Measurements from ENCODE around the gene ABCC8. TPM values are rescaled to one million over a fixed set of nuclear protein-coding genes. Genes with fewer than 3 reads are reported as not detected.

ABCC8 gene
- total RNA-seq, 1 experiment from 2014 or later, result 2.4 TPM

DNA sequence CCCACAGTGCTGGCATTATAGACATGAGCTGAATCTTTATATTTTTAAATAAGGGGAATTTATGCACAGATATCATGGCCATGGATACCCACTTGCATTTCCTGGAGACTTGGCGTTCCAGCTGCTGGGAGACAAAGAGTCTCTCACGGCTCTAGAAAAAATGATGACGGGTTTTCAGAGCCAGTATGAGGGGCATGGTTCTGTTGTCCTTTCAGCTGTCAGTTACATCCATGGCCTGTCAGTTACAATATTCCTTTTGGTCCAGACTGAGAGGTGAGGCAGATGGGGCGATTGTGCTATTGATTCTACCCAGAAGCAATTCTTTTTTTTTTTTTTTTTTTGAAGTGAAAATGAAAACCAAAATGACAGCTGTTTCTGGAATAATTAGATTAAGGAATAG, 37.8 kb upstream of the ABCC8 start:
- Histone ChIP-seq H3K56ac (ENCODE audit: insufficient read length, low read depth, low read length) (no peak overlapping the region), H3K27me3 (ENCODE audit: insufficient read depth, low read length) (no peaks in the 10 kb centered on the region; the same call in 1 of the 2 replicates), H4K20me1 (ENCODE audit: control insufficient read depth, insufficient read depth, insufficient read length) (no peaks in the 10 kb centered on the region), H2BK15ac (ENCODE audit: low read depth, low read length) (no peak overlapping the region), H2BK5ac (ENCODE audit: insufficient read length, low read length) (no peak overlapping the region), H3T11ph (ENCODE audit: low read length) (no peak overlapping the region), H4K91ac (ENCODE audit: insufficient read length, low read depth, low read length) (no peak overlapping the region), H3K18ac (ENCODE audit: insufficient read length, low read depth, low read length) (no peak overlapping the region), H3K23me2 (ENCODE audit: insufficient read length, low read depth, low read length, poor library complexity, severe bottlenecking) (no peaks in the 10 kb centered on the region), H4K8ac (replicated peaks; ENCODE audit: insufficient read length, low read depth, low read length) (no peak overlapping the region), H3K23ac (ENCODE audit: insufficient read length, low read depth, low read length) (no peak overlapping the region), H2AK5ac (ENCODE audit: insufficient read length, low read length) (no peak overlapping the region), H3K14ac (ENCODE audit: insufficient read depth, low read length) (no peak overlapping the region), H2BK20ac (ENCODE audit: low read depth, low read length, poor library complexity, severe bottlenecking) (no peak overlapping the region), H3K79me1 (ENCODE audit: insufficient read depth, low read depth, low read length, poor library complexity, severe bottlenecking) (no peaks in the 10 kb centered on the region), H4K5ac (ENCODE audit: insufficient read length, low read depth, low read length) (no peak overlapping the region), H2AFZ (ENCODE audit: low read length) (no peak overlapping the region), H2BK120ac (ENCODE audit: low read depth, low read length, poor library complexity, severe bottlenecking) (no peak overlapping the region), H3K9me3 (ENCODE audit: control insufficient read depth, low read depth, low read length) (no peaks in the 10 kb centered on the region), H3K9ac (ENCODE audit: extremely low read depth, insufficient read length, low read length) (no peak overlapping the region), H3K27ac (ENCODE audit: insufficient read length, low read depth, low read length) (no peak overlapping the region), H3K79me2 (ENCODE audit: insufficient read depth, low read length) (no peaks in the 10 kb centered on the region), H3K4me1 (ENCODE audit: insufficient read depth, low read length) (peaks cover 2% of the 10 kb centered on the region; the same call in 1 of the 2 replicates), H2BK12ac (ENCODE audit: insufficient read length, low read depth, low read length) (no peak overlapping the region), H3K4me2 (ENCODE audit: insufficient read depth, insufficient read length, low read length) (no peak overlapping the region), H3K4ac (ENCODE audit: low read depth, low read length) (no peak overlapping the region)
- no peaks in the 10 kb centered on the region for H3K9me3 Mint-ChIP-seq
- no peak overlapping the region for H3K4me3 Mint-ChIP-seq
- H3K4me1 Mint-ChIP-seq, result peaks cover 21 to 26% of the 10 kb centered on the region in 2 experiments
- peaks cover 4% of the 10 kb centered on the region for H3K27me3 Mint-ChIP-seq (ENCODE audit: low read depth)
- H3K36me3 Mint-ChIP-seq (ENCODE audit: insufficient read depth in 1 of 3, low read depth in 3 of 3), result 0 out of 7 replicates have a peak, but pooled peaks cover 0 to 3% (median 0%) of the 10 kb centered on the region in 3 experiments
- WGBS (ENCODE audit: extremely low coverage, insufficient read length, low lambda C conversion rate), result no CpG with 5 or more reads among the region's 4 CpGs
- no peak for TF ChIP-seq CTCF (conservative IDR thresholded peaks at IDR 0.05)
- no peak overlapping the region for H3K27ac Mint-ChIP-seq
- DNase-seq, result no peak

All from H9 (cell line).